Measurements from ENCODE around the gene TNIK. TPM values are rescaled to one million over a fixed set of nuclear protein-coding genes. Genes with fewer than 3 reads are reported as not detected.

TNIK gene
- total and polyA plus RNA-seq, 10 of the 15 experiments (the other 5 are each of a cell fraction or from before 2014, with no cell fraction given): 13.9 to 74.3 (median 48.2) TPM

DNA sequence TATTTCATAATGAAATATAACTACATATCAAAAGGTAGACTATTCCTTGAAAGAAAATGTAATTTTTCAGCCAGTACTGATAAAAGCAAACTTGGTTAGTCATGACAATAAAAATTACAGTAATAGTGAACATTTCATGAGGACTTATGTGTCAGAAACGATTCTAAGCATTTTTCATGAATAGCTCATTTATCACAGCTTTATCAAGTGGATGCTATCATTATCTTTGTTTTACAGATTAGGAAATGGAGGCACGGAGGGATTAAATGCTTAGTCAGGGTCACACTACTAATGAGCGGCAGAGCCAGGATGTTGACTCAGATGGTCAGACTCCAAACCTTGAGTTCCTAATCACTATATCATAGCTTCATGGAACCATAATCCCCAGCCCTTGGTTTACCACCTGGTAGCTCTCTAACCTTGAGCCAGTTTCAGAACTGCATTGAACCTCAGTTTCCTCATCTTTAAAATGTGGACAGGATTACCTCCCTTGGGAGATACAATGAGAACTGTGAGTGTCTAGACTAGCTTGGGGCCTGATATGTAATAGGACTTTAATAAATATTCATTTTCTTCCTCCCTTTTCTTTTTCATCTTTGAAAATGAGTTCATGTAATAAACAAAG lies 85.4 kb downstream of the TNIK start:
- in situ Hi-C loops (cut with MboI): no loop called here
- ChIA-PET SMC1A (ENCODE audit: uncharacterized antibody, unreplicated experiment) (interaction anchor here (0.6 to 4.9 kb wide), 14 partner anchors 10 to 189 kb away, joined by 3 to 36 read pairs (median 4); no protein-coding TSS in a partner anchor), CTCF (interaction anchor here (0.5 to 1.7 kb wide), 6 partner anchors 12 to 397 kb away, joined by 3 to 6 read pairs (median 3); no protein-coding TSS in a partner anchor), RAD21 (ENCODE audit: unreplicated experiment) (interaction anchor here (1.0 to 4.9 kb wide), 4 partner anchors 7 to 186 kb away, joined by 4 to 19 read pairs (median 12); no protein-coding TSS in a partner anchor), POLR2A (interaction anchor here (0.7 to 1.6 kb wide), 4 partner anchors 12 to 36 kb away, joined by 3 to 4 read pairs (median 3); no protein-coding TSS in a partner anchor)
- Histone ChIP-seq H4K20me1 (ENCODE audit: control insufficient read depth, insufficient read depth) (peaks cover 5% of the 10 kb centered on the region; the same call in 1 of the 2 replicates), H3K27ac (ENCODE audit: control insufficient read depth, insufficient read depth) (no peak overlapping the region), H3K4me3 (no peak overlapping the region), H3K27me3 (replicated peaks in 1 of 2; ENCODE audit: control insufficient read depth in 2 of 2, insufficient read depth in 2 of 2, low read length in 1 of 2) (no peaks in the 10 kb centered on the region), H3K36me3 (ENCODE audit: control insufficient read depth in 2 of 2, insufficient read depth in 2 of 2, low read length in 1 of 2) (no peaks in the 10 kb centered on the region; a peak in 1 of 4 replicates), H3K9ac (ENCODE audit: control insufficient read depth, insufficient read depth, low read length) (no peak overlapping the region), H3K79me2 (ENCODE audit: control insufficient read depth, insufficient read depth, low read length) (peaks cover 96% of the 10 kb centered on the region), H3K9me3 (replicated peaks; ENCODE audit: control insufficient read depth, insufficient read depth, low read length) (no peaks in the 10 kb centered on the region; the same call in 2 of the 3 replicates), H3K4me2 (ENCODE audit: control insufficient read depth, insufficient read depth) (no peak overlapping the region), H2AFZ (ENCODE audit: control insufficient read depth, low read depth, low read length) (no peak overlapping the region), H3K4me1 (ENCODE audit: control insufficient read depth, insufficient read depth, low read length) (peaks cover 34% of the 10 kb centered on the region)
- intact Hi-C loops (cut with micrococcal nuclease; ENCODE audit: unreplicated experiment): no loop called here
- ATAC-seq (no peak), FAIRE-seq (no peak), DNase-seq (ENCODE audit: low read depth, low spot score) (no peak)
- TF ChIP-seq, protein P1, sequence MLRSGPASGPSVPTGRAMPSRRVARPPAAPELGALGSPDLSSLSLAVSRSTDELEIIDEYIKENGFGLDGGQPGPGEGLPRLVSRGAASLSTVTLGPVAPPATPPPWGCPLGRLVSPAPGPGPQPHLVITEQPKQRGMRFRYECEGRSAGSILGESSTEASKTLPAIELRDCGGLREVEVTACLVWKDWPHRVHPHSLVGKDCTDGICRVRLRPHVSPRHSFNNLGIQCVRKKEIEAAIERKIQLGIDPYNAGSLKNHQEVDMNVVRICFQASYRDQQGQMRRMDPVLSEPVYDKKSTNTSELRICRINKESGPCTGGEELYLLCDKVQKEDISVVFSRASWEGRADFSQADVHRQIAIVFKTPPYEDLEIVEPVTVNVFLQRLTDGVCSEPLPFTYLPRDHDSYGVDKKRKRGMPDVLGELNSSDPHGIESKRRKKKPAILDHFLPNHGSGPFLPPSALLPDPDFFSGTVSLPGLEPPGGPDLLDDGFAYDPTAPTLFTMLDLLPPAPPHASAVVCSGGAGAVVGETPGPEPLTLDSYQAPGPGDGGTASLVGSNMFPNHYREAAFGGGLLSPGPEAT (IDR thresholded peaks at IDR 0.05; ENCODE audit: low read depth): no peak
- no peak for TF ChIP-seq ETV6 (conservative IDR thresholded peaks at IDR 0.05 in 1 of 2, IDR thresholded peaks at IDR 0.05 in 1 of 2; ENCODE audit: borderline replicate concordance in 1 of 2, low read depth in 1 of 2)
- TF ChIP-seq SREBF2 (IDR thresholded peaks at IDR 0.05; ENCODE audit: low read length): no peak
- no peak for TF ChIP-seq BHLHE40 (IDR thresholded peaks at IDR 0.05; ENCODE audit: borderline replicate concordance in 1 of 2, low read depth in 2 of 2, low read length in 1 of 2)
- no peak for TF ChIP-seq HDGF (IDR thresholded peaks at IDR 0.05)
- TF ChIP-seq EP300 (IDR thresholded peaks at IDR 0.05; ENCODE audit: borderline replicate concordance in 1 of 2, control insufficient read depth in 1 of 2, low read depth in 2 of 2, low read length in 2 of 2): no peak
- TF ChIP-seq MTA3 (IDR thresholded peaks at IDR 0.05; ENCODE audit: borderline replicate concordance, low read length): no peak
- TF ChIP-seq KLF5 (IDR thresholded peaks at IDR 0.05; ENCODE audit: partially characterized antibody): no peak
- TF ChIP-seq RBBP5 (conservative IDR thresholded peaks at IDR 0.05): no peak
- no peak for TF ChIP-seq SIX5 (IDR thresholded peaks at IDR 0.05; ENCODE audit: low read depth, low read length, severe bottlenecking)
- no TSS peak for BruUV-seq (replicated peaks)
- 67% methylated on average over 3 of the region's 3 CpGs for WGBS (ENCODE audit: insufficient coverage, insufficient replicate concordance, low lambda C conversion rate, missing lambda C conversion rate)

Data from GM12878 (cell line).